Gastrocnemius medialis (tissue), 4 donors: ENCODE measurements around the gene SORCS1. TPM values are rescaled to one million over a fixed set of nuclear protein-coding genes. Genes with fewer than 3 reads are reported as not detected.

Experiments used
- ATAC-seq, 2 donors: fragments of 150-250 bp; one replicate each; pipeline ENCODE4 v1.9.1; 2016
- DNase-seq, 2 donors: peaks; one replicate each; pipeline ENCODE4 v3.0.0-alpha.2; 2019
- H3K27ac ChIP-seq, 4 donors: fragments of 200-600 bp; sonication (generic); 1 replicate in 1 of 4; 2 replicates in 3 of 4; pipeline ENCODE4 v1.5.1; 2016 to 2018; ENCODE audit warnings: mild to moderate bottlenecking in 2 of 4, moderate library complexity in 1 of 4
- H3K27me3 ChIP-seq, 3 donors: fragments of 200-600 bp; sonication (generic) in 2 of 3; 1 replicate in 1 of 3; 2 replicates in 2 of 3; pipeline versions ENCODE4 v1.5.1 to v1.6.0; 2016 to 2019; ENCODE audit warnings: mild to moderate bottlenecking in 1 of 3, moderate library complexity in 1 of 3
- H3K36me3 ChIP-seq, 2 donors: fragments of 200-600 bp; sonication (generic) in 1 of 2; one replicate each; pipeline ENCODE4 v1.5.1; 2017 to 2018
- H3K4me1 ChIP-seq, 2 donors: fragments of 200-600 bp; sonication (generic) in 1 of 2; one replicate each; pipeline ENCODE4 v1.5.1; 2016 to 2017; ENCODE audit warnings: mild to moderate bottlenecking in 2 of 2
- H3K4me3 ChIP-seq, 4 donors: fragments of 200-600 bp; sonication (generic) in 3 of 4; 1 replicate in 1 of 4; 2 replicates in 3 of 4; pipeline ENCODE4 v1.5.1; 2016 to 2019; ENCODE audit warnings: mild to moderate bottlenecking in 2 of 4
- H3K9me3 ChIP-seq, 3 donors: fragments of 200-600 bp; sonication (generic) in 2 of 3; 1 replicate in 1 of 3; 2 replicates in 2 of 3; pipeline ENCODE4 v1.5.1; 2016 to 2019
- CTCF ChIP-seq, 5 experiments: fragments of 450-650 bp in 3 of 5; fragments of 200-600 bp in 2 of 5; sonication (generic) in 2 of 5; IDR thresholded peaks in 4 of 5; conservative IDR thresholded peaks in 1 of 5; 1 replicate in 4 of 5; 2 replicates in 1 of 5; pipeline ENCODE4 v1.5.1; 2016 to 2019; ENCODE audit warnings: antibody characterized with exemption in 5 of 5, mild to moderate bottlenecking in 3 of 5, moderate library complexity in 3 of 5
- POLR2A ChIP-seq, 2 donors: fragments of 450-650 bp; IDR thresholded peaks; one replicate each; pipeline ENCODE4 v1.6.1; 2017; ENCODE audit warnings: antibody characterized with exemption in 2 of 2, mild to moderate bottlenecking in 2 of 2, moderate library complexity in 2 of 2
- in situ Hi-C, 4 donors: fragments of 200-750 bp; cut with MboI; loops; one replicate each; pipeline versions ENCODE4 v1.15.0 to v1.8.0; 2017; ENCODE audit warnings: low sequenced_read_pairs in 4 of 4
- intact Hi-C: fragments of 100-400 bp; cut with DNase I; formaldehyde crosslinking; loops from one replicate; pipeline ENCODE4 v1.15.1; 2023; ENCODE audit warnings: low total_unique reads
- total RNA-seq, 4 donors: library from RNA; depleted of rRNA; stranded (reverse); fragments of >200 nt; gene quantifications; one replicate each; pipeline versions ENCODE4 v1.1.0 to v1.2.3, GENCODE V29; 2016

The SORCS1 gene
- total RNA-seq, 4 donors from 2014 or later = 0.02 to 0.36 (median 0.24) TPM; not detected in 1

GRCh38 chr10:106631016-106631702, 533.3 kb downstream of the SORCS1 start:
- no peak for TF ChIP-seq CTCF (IDR thresholded peaks at IDR 0.05 in 4 of 5, conservative IDR thresholded peaks at IDR 0.05 in 1 of 5)
- TF ChIP-seq POLR2A (IDR thresholded peaks at IDR 0.05) = no peak
- H3K4me1 ChIP-seq = no peaks in the 10 kb centered on the region
- peaks cover 0 to 6% (median 0%) of the 10 kb centered on the region in 3 donors for H3K27me3 ChIP-seq
- no peak overlapping the region for H3K4me3 ChIP-seq
- DNase-seq (no peak), ATAC-seq (no peak)
- intact Hi-C loops (no loop called here), in situ Hi-C loops (no loop called here)
- no peak overlapping the region for H3K27ac ChIP-seq
- no peaks in the 10 kb centered on the region for H3K9me3 ChIP-seq
- H3K36me3 ChIP-seq = no peaks in the 10 kb centered on the region

- in situ Hi-C loops = no loop called here
- ATAC-seq (no peak), DNase-seq (no peak)
- H3K36me3 ChIP-seq = no peaks in the 10 kb centered on the region
- H3K4me3 ChIP-seq = no peak overlapping the region
- no peak overlapping the region for H3K27ac ChIP-seq
- H3K27me3 ChIP-seq = peaks cover 0 to 6% (median 0%) of the 10 kb centered on the region in 3 donors
- no peaks in the 10 kb centered on the region for H3K4me1 ChIP-seq
- TF ChIP-seq CTCF (IDR thresholded peaks at IDR 0.05 in 4 of 5, conservative IDR thresholded peaks at IDR 0.05 in 1 of 5) = no peak
- no peak for TF ChIP-seq POLR2A (IDR thresholded peaks at IDR 0.05)
- intact Hi-C loops = no loop called here
- H3K9me3 ChIP-seq = no peaks in the 10 kb centered on the region
Observed at GRCh38 chr10:106626371-106626770, 538.1 kb downstream of the SORCS1 start.

GRCh38 chr10:106625751-106626150, 538.8 kb downstream of the SORCS1 start:
- Histone ChIP-seq H3K9me3 (no peaks in the 10 kb centered on the region), H3K27ac (no peak overlapping the region), H3K4me1 (no peaks in the 10 kb centered on the region), H3K4me3 (no peak overlapping the region), H3K36me3 (no peaks in the 10 kb centered on the region), H3K27me3 (peaks cover 0 to 6% (median 0%) of the 10 kb centered on the region in 3 donors)
- intact Hi-C loops (no loop called here), in situ Hi-C loops (no loop called here)
- TF ChIP-seq CTCF (IDR thresholded peaks at IDR 0.05 in 4 of 5, conservative IDR thresholded peaks at IDR 0.05 in 1 of 5) = no peak
- no peak for TF ChIP-seq POLR2A (IDR thresholded peaks at IDR 0.05)
- ATAC-seq (no peak), DNase-seq (no peak)

GRCh38 chr10:106619346-106619745, 545.2 kb downstream of the SORCS1 start:
- in situ Hi-C loops = no loop called here
- DNase-seq (no peak), ATAC-seq (no peak)

More at GRCh38 chr10:106619346-106619745, 545.2 kb downstream of the SORCS1 start:
- H3K4me3 ChIP-seq = no peak overlapping the region
- no peaks in the 10 kb centered on the region for H3K4me1 ChIP-seq
- H3K27ac ChIP-seq = no peak overlapping the region
- no peaks in the 10 kb centered on the region for H3K9me3 ChIP-seq
- H3K27me3 ChIP-seq = no peaks in the 10 kb centered on the region
- no peak for TF ChIP-seq POLR2A (IDR thresholded peaks at IDR 0.05)
- no peak for TF ChIP-seq CTCF (IDR thresholded peaks at IDR 0.05 in 4 of 5, conservative IDR thresholded peaks at IDR 0.05 in 1 of 5)
- H3K36me3 ChIP-seq = no peaks in the 10 kb centered on the region
- intact Hi-C loops = no loop called here
